ENCODE results near the gene CAMSAP1.

CAMSAP1 gene

GRCh38 chr9:135761150-135761844 lies 146.0 kb downstream of the CAMSAP1 start:
- no peak for DNase-seq (ENCODE audit: low read depth in 2 of 2)

DNA sequence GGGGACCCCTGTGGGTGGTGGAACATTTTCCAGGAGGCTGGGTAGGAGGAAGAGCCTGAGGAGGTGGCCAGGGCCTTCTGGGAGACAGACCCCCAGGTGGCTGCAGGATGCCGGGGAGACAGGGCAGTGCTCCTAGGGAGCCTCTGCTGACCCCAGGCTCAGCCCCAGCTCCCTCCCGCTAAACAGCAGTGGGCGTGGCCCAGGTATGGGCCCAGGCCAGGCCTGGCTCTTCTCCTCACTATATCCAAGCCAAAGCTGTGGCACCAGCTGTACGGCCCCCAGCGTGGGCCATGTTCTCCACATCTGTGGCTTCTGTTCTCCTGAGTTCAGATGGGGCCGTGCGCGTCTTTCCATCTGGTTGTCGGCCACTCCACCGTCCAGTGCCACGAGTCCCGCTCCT lies 146.9 kb downstream of the CAMSAP1 start:
- DNase-seq (ENCODE audit: low read depth in 2 of 2), result no peak

- no peak for DNase-seq (ENCODE audit: low read depth in 2 of 2)
Observed at GRCh38 chr9:135759676-135760300, 147.6 kb downstream of the CAMSAP1 start.

DNA sequence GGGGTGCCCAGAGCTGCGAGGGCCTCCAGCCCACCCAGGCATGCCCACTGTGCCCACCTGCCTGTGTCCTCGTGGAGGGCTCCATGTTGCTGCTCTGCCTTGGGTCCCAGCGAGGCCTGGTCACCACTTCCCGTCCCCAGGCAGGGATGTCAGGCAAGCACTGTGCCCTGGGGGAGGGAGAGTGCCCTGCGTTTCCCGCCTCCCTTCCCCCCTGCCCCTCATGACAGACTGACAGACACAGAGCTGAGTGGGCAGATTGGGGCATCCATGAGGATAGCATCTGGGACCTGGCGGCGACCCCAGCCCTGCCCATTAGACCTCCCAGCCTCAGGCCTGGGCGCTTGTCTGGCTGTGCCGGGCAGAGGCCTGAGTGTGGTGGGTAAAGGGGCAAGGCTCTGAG lies 148.5 kb downstream of the CAMSAP1 start:
- no peak for DNase-seq (ENCODE audit: low read depth in 2 of 2)
